ENCODE measurements around the gene PACSIN3.

DNA sequence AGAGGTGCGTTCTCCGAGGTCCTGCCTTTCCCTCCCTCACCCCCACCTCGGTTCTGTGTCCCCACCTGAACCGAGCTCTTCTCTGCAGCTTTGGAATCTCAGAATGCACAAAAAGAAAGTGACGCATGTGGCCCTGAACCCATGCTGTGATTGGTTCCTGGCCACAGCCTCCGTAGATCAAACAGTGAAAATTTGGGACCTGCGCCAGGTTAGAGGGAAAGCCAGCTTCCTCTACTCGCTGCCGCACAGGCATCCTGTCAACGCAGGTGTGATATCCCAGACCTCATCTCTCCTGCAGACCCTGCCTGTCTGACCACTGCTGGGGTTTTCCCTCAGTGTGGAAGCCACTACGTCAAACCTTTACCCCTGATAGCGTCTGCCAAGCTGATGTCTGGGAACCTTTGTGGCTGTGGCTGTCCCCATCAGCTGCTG lies 48.5 kb upstream of the PACSIN3 start:
- TF ChIP-seq POLR2A (IDR thresholded peaks at IDR 0.05; ENCODE audit: control extremely low read depth in 1 of 2, low read depth in 2 of 2, low read length in 2 of 2) (no peak), HDAC6 (IDR thresholded peaks at IDR 0.05; ENCODE audit: low read depth, low read length) (no peak), EZH2 (IDR thresholded peaks at IDR 0.05; ENCODE audit: low read depth, low read length, severe bottlenecking) (no peak), BCL11A (IDR thresholded peaks at IDR 0.05; ENCODE audit: low read depth in 2 of 2, low read length in 2 of 2) (no peak), ASH2L (IDR thresholded peaks at IDR 0.05; ENCODE audit: low read length) (no peak), POLR2AphosphoS5 (IDR thresholded peaks at IDR 0.05; ENCODE audit: low read depth, low read length) (no peak; the same call in 1 of the 2 replicates), CHD2 (IDR thresholded peaks at IDR 0.05; ENCODE audit: low read length) (no peak), YY1 (IDR thresholded peaks at IDR 0.05; ENCODE audit: low read depth, low read length) (no peak), PHF8 (conservative IDR thresholded peaks at IDR 0.05; ENCODE audit: low read depth, low read length) (no peak), CEBPB (IDR thresholded peaks at IDR 0.05; ENCODE audit: low read depth, low read length) (no peak), TAF1 (IDR thresholded peaks at IDR 0.05; ENCODE audit: low read depth, low read length) (no peak), MAFK (IDR thresholded peaks at IDR 0.05; ENCODE audit: low read depth, low read length) (no peak), SIN3A (conservative IDR thresholded peaks at IDR 0.05 in 1 of 2, IDR thresholded peaks at IDR 0.05 in 1 of 2; ENCODE audit: low read depth in 1 of 2, low read length in 2 of 2) (no peak)
- TF ChIP-seq, protein P1, sequence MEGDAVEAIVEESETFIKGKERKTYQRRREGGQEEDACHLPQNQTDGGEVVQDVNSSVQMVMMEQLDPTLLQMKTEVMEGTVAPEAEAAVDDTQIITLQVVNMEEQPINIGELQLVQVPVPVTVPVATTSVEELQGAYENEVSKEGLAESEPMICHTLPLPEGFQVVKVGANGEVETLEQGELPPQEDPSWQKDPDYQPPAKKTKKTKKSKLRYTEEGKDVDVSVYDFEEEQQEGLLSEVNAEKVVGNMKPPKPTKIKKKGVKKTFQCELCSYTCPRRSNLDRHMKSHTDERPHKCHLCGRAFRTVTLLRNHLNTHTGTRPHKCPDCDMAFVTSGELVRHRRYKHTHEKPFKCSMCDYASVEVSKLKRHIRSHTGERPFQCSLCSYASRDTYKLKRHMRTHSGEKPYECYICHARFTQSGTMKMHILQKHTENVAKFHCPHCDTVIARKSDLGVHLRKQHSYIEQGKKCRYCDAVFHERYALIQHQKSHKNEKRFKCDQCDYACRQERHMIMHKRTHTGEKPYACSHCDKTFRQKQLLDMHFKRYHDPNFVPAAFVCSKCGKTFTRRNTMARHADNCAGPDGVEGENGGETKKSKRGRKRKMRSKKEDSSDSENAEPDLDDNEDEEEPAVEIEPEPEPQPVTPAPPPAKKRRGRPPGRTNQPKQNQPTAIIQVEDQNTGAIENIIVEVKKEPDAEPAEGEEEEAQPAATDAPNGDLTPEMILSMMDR (IDR thresholded peaks at IDR 0.05; ENCODE audit: control extremely low read depth in 1 of 3, insufficient read depth in 1 of 3, low read depth in 1 of 3, low read length in 3 of 3), result no peak
